AG20443 (cell line): ENCODE results near the gene CCNG1.
"Not testable (repeated sequence)": the region's sequence is repeated elsewhere in the genome, so short reads cannot be mapped to it uniquely, and the experiment has no call there.

Experiments used
- DNase-seq: peaks from one replicate; pipeline ENCODE4 v3.0.0; 2012; ENCODE audit warnings: low spot score, mixed read lengths

The CCNG1 gene

DNA sequence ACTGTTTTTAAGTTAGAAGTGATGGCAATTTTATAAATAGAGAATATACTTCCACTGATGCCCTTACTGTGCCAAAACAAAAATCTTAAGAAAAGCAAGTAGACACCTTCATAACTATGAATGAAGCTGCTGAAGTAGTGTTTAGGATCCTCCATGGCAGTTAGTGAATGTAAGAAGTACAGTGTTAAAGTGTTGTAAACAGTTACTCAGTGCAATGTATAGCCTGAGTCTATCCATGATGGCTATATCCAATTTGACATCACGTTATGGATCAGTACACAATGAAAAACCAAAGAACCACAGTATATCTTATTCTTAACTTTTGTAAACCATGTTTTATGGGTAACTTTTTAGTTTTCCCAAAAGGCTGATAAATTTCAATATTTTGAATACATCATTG, 7.1 kb downstream of the CCNG1 start:
- DNase-seq = no peak

DNA sequence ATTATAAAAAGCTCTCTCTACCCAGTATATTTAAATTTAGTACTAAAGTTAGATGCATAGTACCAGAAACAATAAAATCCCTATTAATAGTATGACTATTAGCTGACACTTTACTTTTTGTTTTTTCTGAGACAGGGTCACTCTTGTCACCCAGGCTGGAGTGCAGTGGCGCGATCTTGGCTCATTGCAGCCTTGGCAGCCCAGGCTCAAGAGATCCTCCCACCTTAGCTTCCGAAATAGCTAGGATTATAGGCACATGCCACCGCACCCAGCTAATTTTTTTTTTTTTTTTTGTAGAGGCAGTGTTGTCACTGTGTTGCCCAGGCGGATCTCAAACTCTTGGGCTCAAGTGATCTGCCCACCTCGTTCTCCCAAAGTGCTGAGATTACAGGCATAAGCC, 8.0 kb downstream of the CCNG1 start:
- no peak for DNase-seq

GRCh38 chr5:163447191-163447590, 9.8 kb downstream of the CCNG1 start:
- no peak for DNase-seq

- DNase-seq = no peak
Measured at GRCh38 chr5:163447875-163448274, 10.5 kb downstream of the CCNG1 start.

GRCh38 chr5:163448491-163448890, 11.1 kb downstream of the CCNG1 start:
- DNase-seq = no peak

- no peak for DNase-seq
Measured at GRCh38 chr5:163451489-163451888, 14.1 kb downstream of the CCNG1 start.

- peak; percentile 12 for DNase-seq
Measured at GRCh38 chr5:163453705-163454104, 16.3 kb downstream of the CCNG1 start.

- not testable (repeated sequence) for DNase-seq
Measured at GRCh38 chr5:163455406-163455805, 18.0 kb downstream of the CCNG1 start.

DNA sequence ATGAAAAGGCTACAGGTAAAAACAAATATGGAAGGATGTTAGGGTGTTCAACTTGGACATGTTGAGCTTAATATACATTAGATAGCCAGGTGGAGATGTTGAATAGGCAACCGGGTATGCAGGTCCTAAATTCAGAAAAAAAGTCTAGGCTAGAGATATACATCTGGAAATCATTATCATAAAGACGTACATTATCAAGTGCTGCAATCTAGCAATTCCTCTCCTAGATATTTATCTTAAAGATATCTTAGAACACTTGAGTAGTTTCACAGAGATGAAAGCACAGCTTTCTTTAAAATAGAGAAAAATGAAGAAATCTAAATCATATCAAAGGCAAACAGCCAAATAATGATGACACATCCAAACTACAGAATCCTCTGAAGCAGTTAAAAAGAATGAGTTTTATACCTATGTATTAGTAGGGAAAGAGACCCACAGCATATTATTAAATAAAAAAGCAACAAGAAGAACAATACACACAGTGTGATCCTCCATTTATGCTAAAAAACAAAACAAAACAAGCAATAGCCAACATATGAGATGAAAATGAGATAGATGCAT, 18.7 kb downstream of the CCNG1 start:
- DNase-seq = no peak

DNA sequence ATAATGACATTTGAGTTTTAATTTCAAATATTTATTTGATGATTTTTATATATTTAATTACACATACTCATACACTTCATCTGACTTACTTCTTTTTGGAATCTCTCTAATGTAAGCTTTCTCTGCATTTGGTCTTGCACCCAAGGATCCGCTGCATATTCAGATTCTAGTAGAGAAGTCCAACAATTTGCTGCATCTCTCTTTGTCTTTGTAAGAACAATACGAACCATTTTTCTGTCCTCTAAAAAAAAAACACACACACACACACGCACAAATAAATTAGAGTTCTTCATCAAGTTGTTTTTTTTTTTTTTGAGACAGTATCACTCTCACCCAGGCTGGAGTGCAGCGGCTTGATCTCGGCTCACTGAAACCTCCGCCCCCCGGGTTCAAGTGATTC, 19.4 kb downstream of the CCNG1 start:
- DNase-seq = no peak

DNA sequence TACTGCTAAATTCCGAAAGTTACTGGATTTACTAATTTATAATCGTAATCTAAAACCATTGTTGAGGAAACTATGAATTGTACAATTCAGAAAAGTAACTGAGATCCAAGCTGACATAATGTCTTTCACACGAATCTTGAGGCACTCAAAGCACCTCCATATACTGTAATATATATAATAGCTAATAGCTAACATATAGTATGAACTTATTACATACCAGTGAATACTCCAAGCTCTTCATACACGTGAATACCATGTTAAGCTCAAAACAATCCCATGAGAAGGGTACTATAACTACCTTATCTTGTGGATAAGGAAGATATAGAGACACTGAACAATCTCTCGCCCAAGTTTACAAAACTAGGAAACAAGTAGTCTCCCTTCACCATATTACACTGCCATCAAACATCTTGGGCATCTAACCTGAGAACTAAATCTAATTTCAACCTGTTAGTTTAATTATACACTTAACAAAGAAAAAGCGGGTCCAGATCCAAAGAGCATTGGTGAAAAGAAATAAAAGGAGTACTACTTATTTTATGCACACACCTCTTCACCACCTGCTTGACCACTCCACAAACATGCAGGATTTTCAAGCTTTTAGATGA, 21.5 kb downstream of the CCNG1 start:
- no peak for DNase-seq

DNA sequence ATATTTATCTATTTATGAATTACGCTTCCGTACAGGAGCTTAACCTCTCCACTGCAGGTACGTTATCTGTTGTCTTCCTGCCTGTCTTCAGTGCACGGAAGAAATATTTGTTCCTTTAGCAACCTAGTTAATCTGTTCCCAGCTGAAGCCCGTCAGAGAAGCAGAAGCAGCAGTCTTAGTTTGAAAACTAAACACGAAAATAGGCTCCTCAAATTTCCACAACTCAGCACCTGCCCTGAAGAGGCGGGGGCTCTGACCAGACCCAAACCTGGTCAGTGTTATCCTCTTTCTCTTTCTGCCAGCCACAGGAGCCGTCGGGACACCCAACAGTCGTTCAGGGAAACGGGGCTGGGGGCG, 22.0 kb downstream of the CCNG1 start:
- no peak for DNase-seq

DNA sequence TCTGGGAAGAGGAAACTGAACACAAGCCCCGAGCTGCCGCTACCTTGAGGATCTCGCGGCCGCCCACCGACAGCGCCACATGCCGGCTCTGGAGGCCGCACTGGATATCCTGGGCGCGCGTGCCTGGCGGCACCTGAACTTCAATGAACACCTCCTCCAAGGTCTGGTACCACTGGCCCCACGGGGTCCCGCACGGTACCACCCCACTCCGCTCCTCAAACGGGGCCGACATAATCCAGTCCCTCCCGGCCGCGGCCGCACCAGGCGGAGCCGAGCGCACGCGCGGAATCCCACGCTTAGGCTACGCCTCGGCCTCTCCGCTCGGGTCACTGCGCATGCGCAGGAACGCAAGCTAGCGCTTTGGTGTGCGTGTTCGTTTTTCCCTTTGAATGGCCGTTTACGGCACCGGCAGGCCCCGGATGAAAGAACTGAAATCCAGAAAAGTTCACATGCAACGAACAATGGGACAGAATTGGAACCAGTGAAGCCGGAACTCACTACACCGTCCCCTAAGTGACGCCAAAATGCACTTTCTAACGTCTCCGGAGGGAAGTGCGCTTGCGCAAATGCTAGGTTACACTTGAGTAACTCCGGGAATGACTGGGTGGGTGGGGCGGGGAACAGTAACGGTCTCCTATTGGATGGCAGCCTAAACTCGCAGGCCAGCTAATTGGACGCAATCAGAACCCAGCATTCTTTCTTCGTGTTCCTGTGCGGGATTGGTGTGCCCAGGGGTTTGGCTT, 22.6 kb downstream of the CCNG1 start, which contains the start of gene NUDCD2:
NUDCD2 (minus strand) TSS at position 284 of the 743 bp plus-strand sequence; CDS start at position 232, 52 bp downstream.
- DNase-seq = peak; percentile 94

DNA sequence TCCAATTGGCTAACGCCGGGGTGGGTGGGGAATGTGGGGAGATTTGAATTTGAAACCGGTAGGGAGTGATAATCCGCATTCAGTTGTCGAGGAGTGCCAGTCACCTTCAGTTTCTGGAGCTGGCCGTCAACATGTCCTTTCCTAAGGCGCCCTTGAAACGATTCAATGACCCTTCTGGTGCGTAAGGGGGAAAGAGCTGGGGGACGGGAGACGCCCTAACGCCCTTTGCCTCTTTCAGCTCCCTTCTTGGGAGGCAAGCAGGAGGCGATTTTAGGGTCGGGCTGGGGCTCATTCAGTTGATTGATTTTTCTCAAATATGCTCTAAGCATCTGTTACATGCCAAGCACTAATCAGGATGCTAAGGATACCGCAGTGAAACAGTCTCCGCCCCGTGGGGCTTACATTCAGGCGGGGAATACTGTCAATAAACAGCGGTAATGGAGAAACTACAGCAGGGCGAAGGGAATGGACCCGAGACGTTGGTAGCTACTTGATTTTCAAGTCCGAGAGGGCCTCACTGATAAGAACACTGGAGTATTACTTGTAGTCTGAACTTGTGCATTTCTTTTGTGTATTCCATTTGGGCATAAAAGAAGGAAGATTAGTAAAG, 23.3 kb downstream of the CCNG1 start, which contains the start of gene HMMR:
HMMR (plus strand) TSS at position 71 of the 610 bp plus-strand sequence; CDS start at position 132, 61 bp downstream.
- DNase-seq = no peak

- no peak for DNase-seq
Measured at GRCh38 chr5:163463063-163463435, 25.7 kb downstream of the CCNG1 start.

GRCh38 chr5:163467682-163468081, 30.3 kb downstream of the CCNG1 start:
- no peak for DNase-seq

DNA sequence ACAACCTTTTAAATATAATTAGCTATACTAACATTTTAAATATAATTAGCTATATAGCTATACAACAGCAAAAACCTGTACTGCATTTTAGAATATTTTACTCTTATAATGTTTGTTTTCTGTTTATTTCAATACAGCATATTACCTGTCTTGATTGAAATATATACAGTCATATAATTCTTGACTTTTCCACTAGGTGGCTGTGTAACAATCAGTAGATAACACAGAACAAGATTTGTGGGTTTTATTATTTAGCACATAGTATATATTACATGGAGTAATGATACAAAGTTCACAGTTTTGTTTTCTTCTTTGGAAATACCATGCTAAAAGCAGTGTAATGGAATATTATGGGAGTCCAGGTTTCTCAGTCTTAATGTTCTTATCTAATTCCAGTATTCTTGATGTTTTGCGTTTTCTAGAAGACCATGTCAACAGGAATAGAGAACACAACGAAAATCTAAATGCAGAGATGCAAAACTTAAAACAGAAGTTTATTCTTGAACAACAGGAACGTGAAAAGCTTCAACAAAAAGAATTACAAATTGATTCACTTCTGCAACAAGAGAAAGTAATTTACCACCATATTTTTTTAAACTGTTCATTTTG, 36.3 kb downstream of the CCNG1 start:
- DNase-seq = no peak

DNA sequence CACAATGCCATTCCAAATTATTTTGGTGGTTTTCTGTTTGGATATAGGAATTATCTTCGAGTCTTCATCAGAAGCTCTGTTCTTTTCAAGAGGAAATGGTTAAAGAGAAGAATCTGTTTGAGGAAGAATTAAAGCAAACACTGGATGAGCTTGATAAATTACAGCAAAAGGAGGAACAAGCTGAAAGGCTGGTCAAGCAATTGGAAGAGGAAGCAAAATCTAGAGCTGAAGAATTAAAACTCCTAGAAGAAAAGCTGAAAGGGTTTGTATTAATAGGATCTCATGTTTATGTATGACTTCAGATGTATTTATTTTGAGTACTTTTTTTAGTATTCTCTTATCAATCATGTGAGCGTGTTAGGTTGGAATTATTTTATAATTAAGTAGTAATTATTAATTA, 38.0 kb downstream of the CCNG1 start:
- DNase-seq = no peak

GRCh38 chr5:163478126-163478981, 41.0 kb downstream of the CCNG1 start:
- peak; percentile 12 for DNase-seq

GRCh38 chr5:163478982-163479271, 41.5 kb downstream of the CCNG1 start:
- no peak for DNase-seq

DNA sequence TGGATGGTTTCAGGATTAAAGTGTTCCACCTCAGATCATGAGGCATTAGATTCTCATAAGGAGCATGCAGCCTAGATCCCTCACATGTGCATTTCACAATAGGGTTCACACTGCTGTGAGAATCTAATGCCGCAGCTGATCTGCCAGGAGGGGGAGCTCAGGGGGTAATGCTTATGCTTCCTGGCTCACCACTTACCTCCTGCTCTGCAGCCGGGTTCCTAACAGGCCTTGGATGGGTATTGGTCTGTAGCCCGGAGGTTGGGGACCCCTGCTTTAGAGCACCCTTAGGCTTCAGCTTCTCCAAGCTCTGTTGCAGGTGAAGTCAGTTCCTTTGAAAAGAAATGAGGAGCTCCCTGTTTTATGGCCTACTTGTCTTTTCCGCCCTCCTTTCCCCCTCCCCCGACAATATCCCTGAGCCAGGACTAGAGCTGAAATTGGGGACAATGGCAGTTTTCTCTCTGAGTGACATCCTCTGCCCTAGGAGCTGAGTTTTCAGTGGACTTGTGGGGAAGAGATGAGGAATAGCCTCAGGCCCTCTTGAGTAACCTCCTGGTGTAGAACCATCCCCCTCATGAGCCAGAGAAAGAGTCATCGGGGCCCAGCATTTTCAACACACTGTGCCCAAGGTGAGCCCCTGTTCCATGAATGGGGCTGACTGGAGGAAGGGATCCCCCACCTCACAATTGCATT, 51.8 kb downstream of the CCNG1 start:
- DNase-seq = peak; percentile 11
